HepG2 (cell line): ENCODE results near the gene CCDC195. TPM values are rescaled to one million over a fixed set of nuclear protein-coding genes. Genes with fewer than 3 reads are reported as not detected.

Experiments
- ATAC-seq: fragments of 200-7000 bp; cut with Tn5 transposase; 3 replicates; pipeline ENCODE4 v1.9.1; 2020; ENCODE audit warnings: mild to moderate bottlenecking, moderate library complexity
- BruUV-seq: library from RNA; stranded (reverse); fragments of 400-500 nt; replicated peaks from 2 replicates; lab custom pipeline; 2021; lab: Mats Ljungman, UMichigan
- CTCF ChIA-PET: fragments of 300-600 bp; formaldehyde crosslinking; extraction: SDS; loops from one replicate; lab custom pipeline; 2021; ENCODE audit warnings: low total read pairs, inconsistent platforms, low intra/inter-chr PET ratio; lab: Yijun Ruan, JAX
- POLR2A ChIA-PET: fragments of 350-600 bp; sonication (Branson Sonifier 250); formaldehyde crosslinking; loops from one replicate; lab custom pipeline; 2020; ENCODE audit warnings: antibody characterized with exemption, inconsistent platforms; lab: Yijun Ruan, JAX
- DNase-seq: peaks from one replicate; pipeline ENCODE4 v3.0.0-alpha.2; 2015; ENCODE audit warnings: low spot score
- FAIRE-seq: peaks from 3 replicates; lab custom pipeline; 2011; peaks lifted over from hg19 to GRCh38; lab: Jason Lieb, UNC
- H2AFZ ChIP-seq: one replicate; pipeline ENCODE4 v1.6.1; 2011; ENCODE audit warnings: low read length, inconsistent platforms
- H3K27ac ChIP-seq: fragments of 300-600 bp; 3 replicates; pipeline ENCODE4 v1.8.0; 2011; ENCODE audit warnings: mixed run types, mild to moderate bottlenecking, mixed read lengths, low read length, inconsistent platforms; ENCODE audit not compliant: insufficient read depth; ENCODE audit errors: extremely low read length
- H3K27me3 ChIP-seq, 2 experiments: fragments of 200-600 bp in 1 of 2; 2 replicates in 1 of 2; 3 replicates in 1 of 2; pipeline versions ENCODE4 v1.6.0 to v1.8.0; 2011; ENCODE audit warnings: low read length in 2 of 2, mild to moderate bottlenecking in 2 of 2, moderate library complexity in 2 of 2, inconsistent platforms in 1 of 2; ENCODE audit not compliant: insufficient read depth in 2 of 2, control insufficient read depth in 1 of 2
- H3K36me3 ChIP-seq, 2 experiments: fragments of 200-600 bp in 1 of 2; replicated peaks in 1 of 2; 2 replicates in 1 of 2; 3 replicates in 1 of 2; pipeline versions ENCODE4 v1.5.1 to v1.8.0; 2011; ENCODE audit warnings: low read length in 2 of 2, inconsistent platforms in 1 of 2; ENCODE audit not compliant: insufficient read depth in 2 of 2, control insufficient read depth in 1 of 2
- H3K4me1 ChIP-seq: 2 replicates; pipeline ENCODE4 v1.5.1; 2012; ENCODE audit warnings: low read length, inconsistent platforms; ENCODE audit not compliant: insufficient read depth
- H3K4me2 ChIP-seq: 2 replicates; pipeline ENCODE4 v1.6.0; 2011; ENCODE audit warnings: low read depth, low read length, inconsistent platforms
- H3K4me3 ChIP-seq, 3 experiments: fragments of 200-600 bp in 1 of 3; sonication (generic), shearing (Covaris generic) in 1 of 3; replicated peaks in 1 of 3; 2 replicates each; pipeline ENCODE4 v1.5.1; 2011 to 2016; ENCODE audit warnings: low read length in 3 of 3, inconsistent platforms in 2 of 3, low read depth in 2 of 3, mild to moderate bottlenecking in 2 of 3, control low read depth in 1 of 3, mixed read lengths in 1 of 3; ENCODE audit not compliant: insufficient read depth in 1 of 3
- H3K79me2 ChIP-seq: one replicate; pipeline ENCODE4 v1.6.1; 2011; ENCODE audit warnings: low read length, inconsistent platforms; ENCODE audit not compliant: insufficient read depth
- H3K9ac ChIP-seq: 2 replicates; pipeline ENCODE4 v1.6.0; 2011; ENCODE audit warnings: mild to moderate bottlenecking, low read depth, low read length, inconsistent platforms; ENCODE audit not compliant: insufficient read depth
- H3K9me3 ChIP-seq: 2 replicates; pipeline ENCODE4 v1.5.1; 2012; ENCODE audit warnings: mild to moderate bottlenecking, low read length
- H4K20me1 ChIP-seq: 2 replicates; pipeline ENCODE4 v1.6.0; 2011; ENCODE audit warnings: inconsistent platforms, mild to moderate bottlenecking, low read length, moderate library complexity; ENCODE audit not compliant: insufficient read depth
- NKX3-1 ChIP-seq: sonication (generic); formaldehyde crosslinking; IDR thresholded peaks from 2 replicates; pipeline ENCODE4 v1.5.0; 2020; ENCODE audit warnings: missing genetic modification reagents
- PHF5A ChIP-seq: IDR thresholded peaks from one replicate; pipeline ENCODE4 v1.6.1; 2018; ENCODE audit warnings: low read depth, missing genetic modification reagents; ENCODE audit not compliant: unreplicated experiment
- ZNF878 ChIP-seq: sonication (generic); formaldehyde crosslinking; IDR thresholded peaks from 2 replicates; pipeline ENCODE4 v1.8.1; 2023; ENCODE audit warnings: mild to moderate bottlenecking, missing genetic modification reagents, moderate library complexity
- WGBS: methylation state at CpG from one replicate; pipeline ENCODE4 v1.1.6; 2017; ENCODE audit warnings: low lambda C conversion rate; 5-methylcytosine and 5-hydroxymethylcytosine counted together
- in situ Hi-C: cut with HindIII; loops from 2 replicates; pipeline ENCODE4 v1.10.0; 2017; ENCODE audit warnings: low pct_unique_long_range_greater_than_20kb; ENCODE audit not compliant: extremely low pct_ligation_motif_present
- intact Hi-C: fragments of 100-400 bp; cut with micrococcal nuclease; formaldehyde crosslinking; loops from one replicate; pipeline ENCODE4 v1.10.0; 2022; ENCODE audit not compliant: unreplicated experiment
- polyA plus RNA-seq, 8 experiments: library from polyadenylated mRNA; depleted of rRNA in 3 of 8; stranded (reverse) in 7 of 8; unstranded in 1 of 8; fragments of >200 nt; fragmentation: Illumina TruSeq in 4 of 8; extraction: Trizol in 4 of 8; gene quantifications; 2 replicates each; pipeline versions ENCODE4 v1.2.1 to v1.2.3, GENCODE V29; 2011 to 2016; ENCODE audit warnings: low read depth in 4 of 8, missing spikeins in 1 of 8, mixed read lengths in 1 of 8; ENCODE audit not compliant: insufficient read depth in 1 of 8
- total RNA-seq, 5 experiments: library from RNA; depleted of rRNA; stranded (reverse); fragments of >200 nt; fragmentation: Illumina TruSeq; extraction: Trizol; gene quantifications; 2 replicates each; pipeline ENCODE4 v1.2.3, GENCODE V29; 2016; ENCODE audit warnings: low read depth in 1 of 5

The CCDC195 gene
- total and polyA plus RNA-seq, 2 of the 13 experiments (the other 11 are each of a cell fraction or from before 2014, with no cell fraction given) = not detected

- no peaks in the 10 kb centered on the region for H3K27me3 ChIP-seq
- DNase-seq = no peak
- H3K27ac ChIP-seq = no peak overlapping the region
- no peak for TF ChIP-seq PHF5A (CRISPR knock-in tag)
- TF ChIP-seq ZNF878 = no peak
- TF ChIP-seq NKX3-1 = no peak
- 48% methylated on average over 6 of the region's 26 CpGs for WGBS
- in situ Hi-C loops = loop anchor here (10.0 kb wide), 1 partner anchor 660 kb away; no protein-coding TSS in a partner anchor
- no peaks in the 10 kb centered on the region for H4K20me1 ChIP-seq
- no peak for FAIRE-seq
- H3K4me1 ChIP-seq = no peaks in the 10 kb centered on the region
- ChIA-PET POLR2A (no interaction called here), CTCF (no interaction called here)
- no TSS peak for BruUV-seq
- no peaks in the 10 kb centered on the region for H3K36me3 ChIP-seq
- H3K9me3 ChIP-seq = no peaks in the 10 kb centered on the region
- no peaks in the 10 kb centered on the region for H3K79me2 ChIP-seq
- H2AFZ ChIP-seq = no peak overlapping the region
- no peak overlapping the region for H3K4me2 ChIP-seq
- no peak overlapping the region for H3K4me3 ChIP-seq
- no peak for ATAC-seq
- intact Hi-C loops = no loop called here
- H3K9ac ChIP-seq = no peak overlapping the region
These were observed 61.1 kb downstream of the CCDC195 start for GRCh38 chr2:224655006-224655537.

Other genes with a start within 250 kb of the CCDC195 start
- 62.3 and 97.3 TPM in 2 replicates for gene CUL3, start 131.0 kb downstream of the CCDC195 start, total RNA-seq (2016; rRNA removed; fragmentation: Illumina TruSeq; extraction: Trizol)
- gene CUL3, start 131.0 kb downstream of the CCDC195 start, polyA plus RNA-seq (2011; rRNA removed) = 27.3 and 33.2 TPM in 2 replicates